DND-41 (cell line): ENCODE measurements around the gene NCAM2.

ENCODE experiments used
- ATAC-seq: fragments of 200-7000 bp; cut with Tn5 transposase; 3 replicates; pipeline ENCODE4 v1.9.1; 2021; ENCODE audit warnings: low read depth; ENCODE audit not compliant: insufficient read depth
- DNase-seq: peaks from one replicate; pipeline ENCODE4 v3.0.0-alpha.2; 2020
- H2AFZ ChIP-seq: 2 replicates; pipeline ENCODE4 v1.6.0; 2012; ENCODE audit warnings: low read depth, low read length
- H3K27ac ChIP-seq: 2 replicates; pipeline ENCODE4 v1.5.1; 2012; ENCODE audit warnings: low read length, inconsistent platforms
- H3K27me3 ChIP-seq: fragments of 200-600 bp; sonication (generic); 2 replicates; pipeline ENCODE4 v1.6.0; 2012; ENCODE audit warnings: low read length, mild to moderate bottlenecking, inconsistent platforms; ENCODE audit not compliant: insufficient read depth, poor library complexity
- H3K36me3 ChIP-seq: 2 replicates; pipeline ENCODE4 v1.5.1; 2012; ENCODE audit warnings: low read length, inconsistent platforms; ENCODE audit not compliant: insufficient read depth
- H3K4me1 ChIP-seq: 2 replicates; pipeline ENCODE4 v1.5.1; 2012; ENCODE audit warnings: mild to moderate bottlenecking, low read length; ENCODE audit not compliant: insufficient read depth
- H3K4me2 ChIP-seq: 2 replicates; pipeline ENCODE4 v1.6.0; 2012; ENCODE audit warnings: mild to moderate bottlenecking, moderate library complexity, low read length, inconsistent platforms; ENCODE audit not compliant: insufficient read depth
- H3K4me3 ChIP-seq, 2 experiments: fragments of 200-600 bp in 1 of 2; shearing (Covaris generic) in 1 of 2; 2 replicates each; pipeline ENCODE4 v1.5.1; 2012 to 2016; ENCODE audit warnings: inconsistent platforms in 2 of 2, low read length in 2 of 2, mild to moderate bottlenecking in 2 of 2, low read depth in 1 of 2, moderate library complexity in 1 of 2
- H3K79me2 ChIP-seq: 2 replicates; pipeline ENCODE4 v1.6.0; 2012; ENCODE audit warnings: low read length, inconsistent platforms; ENCODE audit not compliant: insufficient read depth
- H3K9ac ChIP-seq: 2 replicates; pipeline ENCODE4 v1.6.0; 2012; ENCODE audit warnings: low read depth, mild to moderate bottlenecking, inconsistent platforms, low read length, moderate library complexity
- H3K9me3 ChIP-seq: 2 replicates; pipeline ENCODE4 v1.5.1; 2012; ENCODE audit warnings: low read length, moderate library complexity, mild to moderate bottlenecking, inconsistent platforms; ENCODE audit not compliant: insufficient read depth, severe bottlenecking
- H4K20me1 ChIP-seq: 2 replicates; pipeline ENCODE4 v1.6.0; 2012; ENCODE audit warnings: low read length; ENCODE audit not compliant: insufficient read depth
- EZH2 ChIP-seq: IDR thresholded peaks from 3 replicates; pipeline ENCODE4 v1.6.1; 2012; ENCODE audit warnings: borderline replicate concordance, low read depth, mild to moderate bottlenecking, moderate library complexity, low read length, inconsistent platforms; ENCODE audit not compliant: severe bottlenecking
- TF ChIP-seq, protein P1 (sequence below): IDR thresholded peaks from 2 replicates; pipeline ENCODE4 v1.5.1; 2012; ENCODE audit warnings: borderline replicate concordance, low read length, moderate library complexity, mild to moderate bottlenecking; ENCODE audit not compliant: poor library complexity, severe bottlenecking; ENCODE audit errors: extremely low read depth

The NCAM2 gene

DNA sequence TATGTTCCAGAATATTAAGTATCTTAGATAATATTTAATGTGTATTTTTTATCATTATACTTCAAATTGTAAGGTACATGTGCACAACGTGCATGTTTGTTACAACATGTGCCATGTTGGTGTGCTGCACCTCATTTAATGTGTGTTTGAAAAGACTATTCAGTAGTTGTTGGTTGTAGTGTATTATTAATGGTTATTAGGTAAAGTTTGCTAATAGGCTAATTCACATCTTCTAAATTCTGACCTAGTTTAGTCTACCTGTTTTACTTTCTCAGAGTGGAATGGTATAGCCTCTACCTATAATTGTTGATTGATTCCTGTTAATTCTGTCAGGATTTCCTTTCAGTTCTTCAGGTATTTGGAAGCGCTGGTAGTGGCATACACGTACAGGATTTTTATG, 153.0 kb downstream of the NCAM2 start:
- no peak overlapping the region for H3K9ac ChIP-seq
- H3K9me3 ChIP-seq, result no peaks in the 10 kb centered on the region
- no peaks in the 10 kb centered on the region for H3K27me3 ChIP-seq
- H3K4me2 ChIP-seq, result no peak overlapping the region
- no peak overlapping the region for H3K4me3 ChIP-seq
- no peaks in the 10 kb centered on the region for H3K4me1 ChIP-seq
- H3K27ac ChIP-seq, result no peak overlapping the region
- DNase-seq (no peak), ATAC-seq (no peak)
- H3K36me3 ChIP-seq, result no peaks in the 10 kb centered on the region
- no peak overlapping the region for H2AFZ ChIP-seq
- TF ChIP-seq, protein P1, sequence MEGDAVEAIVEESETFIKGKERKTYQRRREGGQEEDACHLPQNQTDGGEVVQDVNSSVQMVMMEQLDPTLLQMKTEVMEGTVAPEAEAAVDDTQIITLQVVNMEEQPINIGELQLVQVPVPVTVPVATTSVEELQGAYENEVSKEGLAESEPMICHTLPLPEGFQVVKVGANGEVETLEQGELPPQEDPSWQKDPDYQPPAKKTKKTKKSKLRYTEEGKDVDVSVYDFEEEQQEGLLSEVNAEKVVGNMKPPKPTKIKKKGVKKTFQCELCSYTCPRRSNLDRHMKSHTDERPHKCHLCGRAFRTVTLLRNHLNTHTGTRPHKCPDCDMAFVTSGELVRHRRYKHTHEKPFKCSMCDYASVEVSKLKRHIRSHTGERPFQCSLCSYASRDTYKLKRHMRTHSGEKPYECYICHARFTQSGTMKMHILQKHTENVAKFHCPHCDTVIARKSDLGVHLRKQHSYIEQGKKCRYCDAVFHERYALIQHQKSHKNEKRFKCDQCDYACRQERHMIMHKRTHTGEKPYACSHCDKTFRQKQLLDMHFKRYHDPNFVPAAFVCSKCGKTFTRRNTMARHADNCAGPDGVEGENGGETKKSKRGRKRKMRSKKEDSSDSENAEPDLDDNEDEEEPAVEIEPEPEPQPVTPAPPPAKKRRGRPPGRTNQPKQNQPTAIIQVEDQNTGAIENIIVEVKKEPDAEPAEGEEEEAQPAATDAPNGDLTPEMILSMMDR, result no peak
- no peak for TF ChIP-seq EZH2
- no peaks in the 10 kb centered on the region for H4K20me1 ChIP-seq
- H3K79me2 ChIP-seq, result no peaks in the 10 kb centered on the region

DNA sequence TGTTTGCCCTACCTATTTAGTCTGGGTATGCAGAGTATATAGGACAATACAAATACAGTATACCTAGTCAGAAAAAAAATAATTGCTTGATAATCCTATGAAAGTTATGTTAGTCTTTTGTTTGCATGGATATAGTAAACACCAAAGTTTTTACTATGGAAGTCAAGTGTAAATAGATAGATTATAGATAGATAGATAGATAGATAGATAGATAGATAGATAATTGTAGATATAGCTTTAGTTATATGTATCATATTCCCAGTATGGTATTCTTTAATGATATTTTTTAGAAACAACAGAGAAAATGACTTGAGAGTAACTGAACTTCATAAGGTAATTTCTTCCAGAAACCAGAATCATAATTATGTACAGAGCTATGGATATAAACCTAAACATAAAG, 158.2 kb downstream of the NCAM2 start:
- Histone ChIP-seq H3K4me3 (no peak overlapping the region), H3K9ac (no peak overlapping the region), H3K27ac (no peak overlapping the region), H3K4me1 (no peaks in the 10 kb centered on the region), H3K27me3 (no peaks in the 10 kb centered on the region), H3K4me2 (no peak overlapping the region), H3K79me2 (no peaks in the 10 kb centered on the region), H2AFZ (no peak overlapping the region), H3K36me3 (no peaks in the 10 kb centered on the region), H4K20me1 (no peaks in the 10 kb centered on the region), H3K9me3 (no peaks in the 10 kb centered on the region)
- TF ChIP-seq, protein P1, result no peak
- no peak for TF ChIP-seq EZH2
- DNase-seq (no peak), ATAC-seq (no peak)

DNA sequence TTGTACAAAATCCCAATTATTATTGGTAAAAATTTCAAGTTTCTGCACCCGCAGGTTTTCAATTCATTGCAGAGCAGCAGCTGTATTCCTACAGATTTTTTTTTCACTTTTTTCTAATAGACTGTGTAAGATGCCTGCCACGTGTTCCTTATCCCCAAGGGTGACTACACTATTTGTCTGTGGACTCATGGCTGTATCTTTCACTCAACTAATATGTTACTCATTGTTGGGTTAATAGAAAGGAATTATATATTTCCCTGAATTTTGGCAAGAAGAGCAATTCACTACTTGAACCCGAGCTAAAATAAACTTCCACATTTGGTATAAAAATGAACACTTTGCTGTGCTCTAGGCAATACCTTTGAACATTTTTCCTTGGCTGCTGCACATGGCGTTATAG, 158.7 kb downstream of the NCAM2 start:
- ATAC-seq (no peak), DNase-seq (no peak)
- no peak overlapping the region for H3K4me3 ChIP-seq
- TF ChIP-seq EZH2, result no peak
- TF ChIP-seq, protein P1, result no peak
- H3K9ac ChIP-seq, result no peak overlapping the region
- H2AFZ ChIP-seq, result no peak overlapping the region
- H3K27me3 ChIP-seq, result no peaks in the 10 kb centered on the region
- H3K79me2 ChIP-seq, result no peaks in the 10 kb centered on the region
- H3K4me2 ChIP-seq, result no peak overlapping the region
- no peaks in the 10 kb centered on the region for H3K9me3 ChIP-seq
- H3K27ac ChIP-seq, result no peak overlapping the region
- no peaks in the 10 kb centered on the region for H4K20me1 ChIP-seq
- H3K36me3 ChIP-seq, result no peaks in the 10 kb centered on the region
- H3K4me1 ChIP-seq, result no peaks in the 10 kb centered on the region

DNA sequence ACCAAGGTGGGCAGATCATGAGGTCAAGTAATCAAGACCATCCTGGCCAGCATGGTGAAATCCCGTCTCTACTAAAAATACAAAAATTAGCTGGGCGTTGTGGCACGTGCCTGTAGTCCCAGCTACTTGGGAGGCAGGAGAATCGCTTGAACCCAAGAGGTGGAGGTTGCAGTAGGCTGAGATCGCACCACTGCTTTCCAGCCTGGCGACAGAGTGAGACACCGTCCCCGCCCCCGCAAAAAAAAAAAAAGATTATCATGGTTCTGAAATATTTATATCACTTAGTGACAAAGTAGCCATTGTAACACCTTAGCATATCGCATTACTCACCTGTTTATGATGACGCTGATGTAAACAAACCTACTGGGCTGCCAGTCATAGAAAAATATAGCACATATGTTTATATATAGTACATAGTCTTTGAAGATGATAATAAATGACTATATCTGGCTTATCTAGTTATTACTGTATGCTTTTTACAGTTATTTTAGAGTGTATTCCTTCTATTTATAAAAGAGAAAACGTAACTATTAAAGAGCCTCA, 160.2 kb downstream of the NCAM2 start:
- no peak overlapping the region for H3K27ac ChIP-seq
- no peaks in the 10 kb centered on the region for H3K79me2 ChIP-seq
- no peaks in the 10 kb centered on the region for H3K4me1 ChIP-seq
- H3K9ac ChIP-seq, result no peak overlapping the region
- ATAC-seq (no peak), DNase-seq (no peak)
- no peak for TF ChIP-seq EZH2
- TF ChIP-seq, protein P1, result no peak
- no peak overlapping the region for H3K4me2 ChIP-seq
- no peak overlapping the region for H3K4me3 ChIP-seq
- no peak overlapping the region for H2AFZ ChIP-seq
- no peaks in the 10 kb centered on the region for H3K9me3 ChIP-seq
- H3K27me3 ChIP-seq, result no peaks in the 10 kb centered on the region
- no peaks in the 10 kb centered on the region for H3K36me3 ChIP-seq
- H4K20me1 ChIP-seq, result no peaks in the 10 kb centered on the region
